ENCODE data around the gene JARID2.
A peak's percentile ranks its signal among the peaks of the same experiment; 100 is the strongest.

JARID2 gene

DNA sequence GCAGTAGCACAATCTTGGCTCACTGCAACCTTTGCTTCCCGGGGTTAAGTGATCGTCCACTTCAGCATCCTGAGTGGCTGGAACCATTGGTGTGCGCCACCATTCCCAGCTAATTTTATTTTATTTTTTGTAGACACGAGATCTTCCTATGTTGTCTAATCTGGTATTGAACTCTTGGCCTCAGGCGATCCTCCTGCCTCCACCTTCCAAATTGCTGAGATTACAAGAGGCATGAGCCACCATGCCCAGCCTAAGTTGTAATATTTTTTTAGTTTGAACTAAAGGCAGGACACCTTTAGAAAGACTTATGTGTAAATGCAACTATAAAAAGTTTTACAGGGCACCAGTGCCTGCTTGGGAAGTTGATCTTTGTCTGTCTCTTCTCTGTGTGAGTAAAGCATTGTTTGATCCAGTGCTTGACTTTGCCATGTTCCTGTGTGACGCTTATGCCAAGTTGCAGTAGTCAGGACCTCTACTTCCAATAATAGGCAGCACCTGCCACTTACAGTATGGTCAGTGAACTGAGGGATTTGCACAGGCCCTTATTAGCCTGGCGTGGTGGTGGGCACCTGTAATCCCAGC lies 46.9 kb downstream of the JARID2 start:
- Histone ChIP-seq H3K4ac (ENCODE audit: low read length) (no peak overlapping the region), H3K4me2 (ENCODE audit: insufficient read depth, low read length, poor library complexity, severe bottlenecking) (no peak overlapping the region), H2AK5ac (ENCODE audit: low read depth, low read length) (no peak overlapping the region), H3K9me3 (replicated peaks in 1 of 2; ENCODE audit: control insufficient read depth in 2 of 2, insufficient read depth in 1 of 2, low read depth in 1 of 2, low read length in 2 of 2) (peaks cover 2 to 15% of the 10 kb centered on the region in 2 donors), H3K36me3 (replicated peaks in 1 of 2; ENCODE audit: control insufficient read depth in 2 of 2, insufficient read depth in 2 of 2, low read length in 2 of 2) (peaks cover 0 to 12% of the 10 kb centered on the region in 2 donors), H3K4me1 (ENCODE audit: control insufficient read depth in 2 of 2, insufficient read depth in 1 of 2, low read depth in 1 of 2, low read length in 2 of 2) (peaks cover 0 to 11% of the 10 kb centered on the region in 2 donors), H3K9ac (ENCODE audit: low read depth, low read length, poor library complexity) (no peak overlapping the region), H2BK15ac (ENCODE audit: low read length) (no peak overlapping the region), H2BK12ac (ENCODE audit: low read length) (no peak overlapping the region), H3K27ac (replicated peaks; ENCODE audit: low read length) (no peak overlapping the region), H4K91ac (ENCODE audit: low read depth, low read length, poor library complexity) (no peak overlapping the region), H2BK120ac (ENCODE audit: low read depth, low read length) (no peak overlapping the region), H3K14ac (ENCODE audit: low read length) (no peak overlapping the region), H2AFZ (ENCODE audit: low read length) (no peak overlapping the region), H2BK5ac (ENCODE audit: low read length) (no peak overlapping the region), H3K4me3 (ENCODE audit: low read length in 2 of 2) (no peak overlapping the region), H3K23ac (ENCODE audit: low read depth, low read length, poor library complexity) (no peak overlapping the region), H3K27me3 (ENCODE audit: control insufficient read depth in 3 of 3, insufficient read depth in 3 of 3, low read depth in 1 of 3, low read length in 3 of 3) (no peaks in the 10 kb centered on the region), H4K8ac (ENCODE audit: low read depth, low read length) (no peak overlapping the region), H3K79me1 (ENCODE audit: low read depth, low read length) (peaks cover 11% of the 10 kb centered on the region), H3K18ac (ENCODE audit: low read length) (no peak overlapping the region)
- no CpG with 5 or more reads among the region's 7 CpGs for WGBS, 2 donors (ENCODE audit: extremely low coverage in 2 of 2, insufficient read length in 2 of 2, insufficient replicate concordance in 1 of 2)
- no peak for DNase-seq (ENCODE audit: low spot score)

DNA sequence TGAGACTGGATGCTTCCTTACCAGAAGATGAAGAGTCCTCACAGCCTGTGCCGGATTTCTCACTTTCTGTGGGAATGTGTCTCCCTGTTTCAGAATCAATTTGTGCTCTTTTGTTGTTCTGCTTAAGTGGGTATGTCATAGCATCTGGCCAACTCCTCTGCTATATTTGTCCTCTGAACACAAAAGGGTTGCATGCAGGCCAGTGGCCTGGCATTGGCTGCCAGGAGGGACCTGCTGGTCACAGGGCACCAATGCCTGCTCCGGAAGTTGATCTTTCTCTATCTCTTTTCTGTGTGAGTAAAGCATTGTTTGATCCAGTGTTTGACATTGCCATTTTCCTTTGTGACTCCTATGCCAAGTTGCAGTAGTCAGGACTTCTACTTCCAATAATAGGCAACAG lies 47.8 kb downstream of the JARID2 start:
- peaks cover 0 to 8% of the 10 kb centered on the region in 2 donors for H3K4me1 ChIP-seq (ENCODE audit: control insufficient read depth in 2 of 2, insufficient read depth in 1 of 2, low read depth in 1 of 2, low read length in 2 of 2)
- no peak overlapping the region for H3K14ac ChIP-seq (ENCODE audit: low read length)
- H2BK15ac ChIP-seq (ENCODE audit: low read length) = no peak overlapping the region
- no peak overlapping the region for H3K9ac ChIP-seq (ENCODE audit: low read depth, low read length, poor library complexity)
- H2BK5ac ChIP-seq (ENCODE audit: low read length) = no peak overlapping the region
- no peak overlapping the region for H3K27ac ChIP-seq (replicated peaks; ENCODE audit: low read length)
- H3K4me2 ChIP-seq (ENCODE audit: insufficient read depth, low read length, poor library complexity, severe bottlenecking) = no peak overlapping the region
- H3K23ac ChIP-seq (ENCODE audit: low read depth, low read length, poor library complexity) = no peak overlapping the region
- peaks cover 2 to 13% of the 10 kb centered on the region in 2 donors for H3K9me3 ChIP-seq (replicated peaks in 1 of 2; ENCODE audit: control insufficient read depth in 2 of 2, insufficient read depth in 1 of 2, low read depth in 1 of 2, low read length in 2 of 2)
- no peaks in the 10 kb centered on the region for H3K27me3 ChIP-seq (ENCODE audit: control insufficient read depth in 3 of 3, insufficient read depth in 3 of 3, low read depth in 1 of 3, low read length in 3 of 3)
- H2BK12ac ChIP-seq (ENCODE audit: low read length) = no peak overlapping the region
- no peak overlapping the region for H2BK120ac ChIP-seq (ENCODE audit: low read depth, low read length)
- H3K79me1 ChIP-seq (ENCODE audit: low read depth, low read length) = peaks cover 11% of the 10 kb centered on the region
- H4K8ac ChIP-seq (ENCODE audit: low read depth, low read length) = no peak overlapping the region
- no peak overlapping the region for H3K4ac ChIP-seq (ENCODE audit: low read length)
- no peak overlapping the region for H3K18ac ChIP-seq (ENCODE audit: low read length)
- H2AFZ ChIP-seq (ENCODE audit: low read length) = no peak overlapping the region
- H4K91ac ChIP-seq (ENCODE audit: low read depth, low read length, poor library complexity) = no peak overlapping the region
- H2AK5ac ChIP-seq (ENCODE audit: low read depth, low read length) = no peak overlapping the region
- no peak for DNase-seq (ENCODE audit: low spot score)
- peaks cover 0 to 12% of the 10 kb centered on the region in 2 donors for H3K36me3 ChIP-seq (replicated peaks in 1 of 2; ENCODE audit: control insufficient read depth in 2 of 2, insufficient read depth in 2 of 2, low read length in 2 of 2)
- no peak overlapping the region for H3K4me3 ChIP-seq (ENCODE audit: low read length in 2 of 2)
- no CpG with 5 or more reads among the region's 2 CpGs for WGBS, 2 donors (ENCODE audit: extremely low coverage in 2 of 2, insufficient read length in 2 of 2, insufficient replicate concordance in 1 of 2)

DNA sequence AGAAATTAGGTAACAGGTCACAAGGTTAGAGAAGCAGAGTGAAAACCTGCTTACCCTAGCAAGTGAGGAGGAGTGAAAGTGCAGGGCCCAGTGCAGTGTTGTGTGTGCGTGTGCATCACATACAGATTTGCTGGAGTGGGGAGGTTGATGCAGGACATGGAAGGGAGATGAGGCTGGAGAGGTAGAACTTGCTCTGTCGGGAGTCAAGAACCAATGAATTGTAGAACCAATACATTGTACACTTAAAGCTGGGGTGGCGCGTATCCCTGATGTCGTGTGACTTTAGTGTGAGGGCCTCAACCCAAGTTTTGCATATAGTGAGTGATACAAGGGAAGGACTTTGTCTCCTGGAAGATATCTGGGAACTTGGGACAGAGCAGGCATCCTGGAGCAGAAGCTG lies 48.6 kb downstream of the JARID2 start:
- H3K9ac ChIP-seq (ENCODE audit: low read depth, low read length, poor library complexity) = no peak overlapping the region
- no peak overlapping the region for H3K14ac ChIP-seq (ENCODE audit: low read length)
- no peak overlapping the region for H2BK12ac ChIP-seq (ENCODE audit: low read length)
- no peak overlapping the region for H3K4me2 ChIP-seq (ENCODE audit: insufficient read depth, low read length, poor library complexity, severe bottlenecking)
- no CpG with 5 or more reads among the region's 5 CpGs for WGBS, 2 donors (ENCODE audit: extremely low coverage in 2 of 2, insufficient read length in 2 of 2, insufficient replicate concordance in 1 of 2)
- peaks cover 0 to 8% of the 10 kb centered on the region in 2 donors for H3K36me3 ChIP-seq (replicated peaks in 1 of 2; ENCODE audit: control insufficient read depth in 2 of 2, insufficient read depth in 2 of 2, low read length in 2 of 2)
- no peaks in the 10 kb centered on the region for H3K27me3 ChIP-seq (ENCODE audit: control insufficient read depth in 3 of 3, insufficient read depth in 3 of 3, low read depth in 1 of 3, low read length in 3 of 3)
- H4K8ac ChIP-seq (ENCODE audit: low read depth, low read length) = no peak overlapping the region
- H3K79me1 ChIP-seq (ENCODE audit: low read depth, low read length) = peaks cover 11% of the 10 kb centered on the region
- no peak for DNase-seq (ENCODE audit: low spot score)
- H3K4me1 ChIP-seq (ENCODE audit: control insufficient read depth in 2 of 2, insufficient read depth in 1 of 2, low read depth in 1 of 2, low read length in 2 of 2) = peaks cover 0 to 7% of the 10 kb centered on the region in 2 donors
- no peak overlapping the region for H3K4ac ChIP-seq (ENCODE audit: low read length)
- H3K23ac ChIP-seq (ENCODE audit: low read depth, low read length, poor library complexity) = no peak overlapping the region
- no peak overlapping the region for H3K27ac ChIP-seq (replicated peaks; ENCODE audit: low read length)
- H3K9me3 ChIP-seq (replicated peaks in 1 of 2; ENCODE audit: control insufficient read depth in 2 of 2, insufficient read depth in 1 of 2, low read depth in 1 of 2, low read length in 2 of 2) = peaks cover 0 to 6% of the 10 kb centered on the region in 2 donors
- H4K91ac ChIP-seq (ENCODE audit: low read depth, low read length, poor library complexity) = no peak overlapping the region
- H2AK5ac ChIP-seq (ENCODE audit: low read depth, low read length) = no peak overlapping the region
- peak overlapping the region in 1 of 2 donors; percentile 47 for H3K4me3 ChIP-seq (ENCODE audit: low read length in 2 of 2)
- H3K18ac ChIP-seq (ENCODE audit: low read length) = no peak overlapping the region
- no peak overlapping the region for H2BK5ac ChIP-seq (ENCODE audit: low read length)
- H2AFZ ChIP-seq (ENCODE audit: low read length) = no peak overlapping the region
- no peak overlapping the region for H2BK15ac ChIP-seq (ENCODE audit: low read length)
- H2BK120ac ChIP-seq (ENCODE audit: low read depth, low read length) = no peak overlapping the region

DNA sequence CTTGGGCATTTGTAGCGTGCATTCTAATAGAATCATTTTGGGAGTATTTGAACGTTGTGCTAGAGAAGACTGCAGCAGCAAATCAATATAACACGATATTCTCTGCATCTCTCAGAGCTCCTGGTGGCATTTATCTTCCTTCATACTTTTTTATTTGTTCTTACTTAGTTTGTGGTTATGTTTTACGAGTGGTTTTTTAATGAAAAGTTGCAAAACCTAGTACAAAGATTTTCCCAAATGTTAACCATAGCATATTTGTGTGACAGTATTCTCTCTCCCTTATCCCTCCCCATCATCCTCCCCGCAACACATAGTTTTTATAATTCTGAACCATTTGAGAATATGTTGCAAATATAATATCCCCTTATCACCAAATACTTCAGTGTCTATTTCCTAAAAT lies 50.4 kb downstream of the JARID2 start:
- no peak overlapping the region for H2BK5ac ChIP-seq (ENCODE audit: low read length)
- H2BK12ac ChIP-seq (ENCODE audit: low read length) = no peak overlapping the region
- no peak overlapping the region for H3K23ac ChIP-seq (ENCODE audit: low read depth, low read length, poor library complexity)
- no peak overlapping the region for H3K4me2 ChIP-seq (ENCODE audit: insufficient read depth, low read length, poor library complexity, severe bottlenecking)
- no peaks in the 10 kb centered on the region for H3K27me3 ChIP-seq (ENCODE audit: control insufficient read depth in 3 of 3, insufficient read depth in 3 of 3, low read depth in 1 of 3, low read length in 3 of 3)
- DNase-seq (ENCODE audit: low spot score) = no peak
- peaks cover 10% of the 10 kb centered on the region for H3K79me1 ChIP-seq (ENCODE audit: low read depth, low read length)
- no peak overlapping the region for H4K91ac ChIP-seq (ENCODE audit: low read depth, low read length, poor library complexity)
- H3K4ac ChIP-seq (ENCODE audit: low read length) = no peak overlapping the region
- no CpG with 5 or more reads among the region's 5 CpGs for WGBS, 2 donors (ENCODE audit: extremely low coverage in 2 of 2, insufficient read length in 2 of 2, insufficient replicate concordance in 1 of 2)
- H4K8ac ChIP-seq (ENCODE audit: low read depth, low read length) = no peak overlapping the region
- peaks cover 0 to 8% of the 10 kb centered on the region in 2 donors for H3K36me3 ChIP-seq (replicated peaks in 1 of 2; ENCODE audit: control insufficient read depth in 2 of 2, insufficient read depth in 2 of 2, low read length in 2 of 2)
- H3K4me1 ChIP-seq (ENCODE audit: control insufficient read depth in 2 of 2, insufficient read depth in 1 of 2, low read depth in 1 of 2, low read length in 2 of 2) = peaks cover 4 to 11% of the 10 kb centered on the region in 2 donors
- H2BK120ac ChIP-seq (ENCODE audit: low read depth, low read length) = no peak overlapping the region
- no peak overlapping the region for H3K18ac ChIP-seq (ENCODE audit: low read length)
- H2AFZ ChIP-seq (ENCODE audit: low read length) = no peak overlapping the region
- no peak overlapping the region for H3K4me3 ChIP-seq (ENCODE audit: low read length in 2 of 2)
- H3K9ac ChIP-seq (ENCODE audit: low read depth, low read length, poor library complexity) = no peak overlapping the region
- H3K14ac ChIP-seq (ENCODE audit: low read length) = no peak overlapping the region
- no peak overlapping the region for H3K27ac ChIP-seq (replicated peaks; ENCODE audit: low read length)
- H3K9me3 ChIP-seq (replicated peaks in 1 of 2; ENCODE audit: control insufficient read depth in 2 of 2, insufficient read depth in 1 of 2, low read depth in 1 of 2, low read length in 2 of 2) = no peaks in the 10 kb centered on the region
- H2BK15ac ChIP-seq (ENCODE audit: low read length) = no peak overlapping the region
- H2AK5ac ChIP-seq (ENCODE audit: low read depth, low read length) = no peak overlapping the region

Data from neuronal stem cell (in vitro differentiated cells).